Suppressor macrophage treated with lipopolysaccharide for 1 hour (primary cell): Measurements from ENCODE around the gene MX2.
A peak's percentile ranks its signal among the peaks of the same experiment; 100 is the strongest.
"Not testable (repeated sequence)": the region's sequence is repeated elsewhere in the genome, so short reads cannot be mapped to it uniquely, and the experiment has no call there.

Experiments used
- DNase-seq, 3 donors: peaks; one replicate each; pipeline ENCODE4 v3.0.0-alpha.2; 2020 to 2022

Gene MX2

GRCh38 chr21:41419921-41420862, 58.4 kb downstream of the MX2 start:
- peak; percentile 96 to 99 (median 97) for DNase-seq

- DNase-seq: not testable (repeated sequence)
These were observed 59.2 kb downstream of the MX2 start for GRCh38 chr21:41420998-41421397.

GRCh38 chr21:41422546-41423304, 60.9 kb downstream of the MX2 start:
- DNase-seq: no peak

GRCh38 chr21:41423305-41423636, 61.4 kb downstream of the MX2 start:
- not testable (repeated sequence) for DNase-seq

GRCh38 chr21:41425588-41425953, 63.7 kb downstream of the MX2 start:
- DNase-seq: no peak

GRCh38 chr21:41425954-41426675, 64.3 kb downstream of the MX2 start, which contains the start of gene MX1:
Gene MX1 (plus strand): TSS chr21:41426239. CDS start chr21:41432071, 5,832 bp downstream.
- peak; percentile 93 to 96 (median 94) for DNase-seq

- peak; percentile 40 to 74 (median 62) for DNase-seq
These were observed 65.0 kb downstream of the MX2 start for GRCh38 chr21:41426676-41427404.

- no peak for DNase-seq
These were observed 65.7 kb downstream of the MX2 start for GRCh38 chr21:41427556-41427955.

GRCh38 chr21:41428311-41428710, 66.5 kb downstream of the MX2 start:
- DNase-seq: no peak

GRCh38 chr21:41428847-41429246, 67.0 kb downstream of the MX2 start:
- DNase-seq: no peak

- no peak for DNase-seq
These were observed 67.5 kb downstream of the MX2 start for GRCh38 chr21:41429305-41429704.

- DNase-seq: no peak
These were observed 68.2 kb downstream of the MX2 start for GRCh38 chr21:41429925-41430491.

- no peak for DNase-seq
These were observed 70.1 kb downstream of the MX2 start for GRCh38 chr21:41431788-41432548.

- no peak for DNase-seq
These were observed 71.0 kb downstream of the MX2 start for GRCh38 chr21:41432562-41433460.

- DNase-seq: no peak
These were observed 71.7 kb downstream of the MX2 start for GRCh38 chr21:41433566-41433965.

- DNase-seq: no peak
These were observed 73.9 kb downstream of the MX2 start for GRCh38 chr21:41435706-41436105.

- no peak for DNase-seq
These were observed 75.9 kb downstream of the MX2 start for GRCh38 chr21:41437729-41438128.

GRCh38 chr21:41438425-41439113, 76.7 kb downstream of the MX2 start:
- no peak for DNase-seq

- DNase-seq: no peak
These were observed 77.4 kb downstream of the MX2 start for GRCh38 chr21:41439248-41439647.

- no peak for DNase-seq
These were observed 79.7 kb downstream of the MX2 start for GRCh38 chr21:41441546-41441945.
